ENCODE data around the gene BEX1. TPM values are rescaled to one million over a fixed set of nuclear protein-coding genes. Genes with fewer than 3 reads are reported as not detected.

BEX1 gene
- total RNA-seq, 1 experiment from 2014 or later: not detected

DNA sequence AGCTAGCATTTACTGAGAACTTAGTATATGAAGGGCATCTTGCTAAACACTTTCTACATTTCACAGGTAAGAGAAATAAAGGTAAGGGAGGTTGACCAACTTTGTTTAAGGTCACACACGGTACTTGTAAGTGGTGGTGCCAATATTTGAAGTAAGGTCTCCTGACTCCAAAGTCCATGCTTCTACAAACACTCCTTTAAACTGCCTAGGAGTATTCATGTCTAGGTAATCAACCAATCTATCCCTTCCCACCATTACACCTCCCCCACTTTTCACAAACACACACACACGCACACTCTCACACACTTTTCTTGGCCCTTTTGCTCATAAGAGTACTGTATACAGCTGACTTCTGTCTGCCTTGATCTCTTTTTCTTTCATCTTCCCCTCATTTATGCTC, 7.1 kb downstream of the BEX1 start:
- H3K4me1 ChIP-seq (ENCODE audit: control insufficient read depth in 1 of 2, insufficient read depth in 2 of 2, low read length in 2 of 2): no peaks in the 10 kb centered on the region
- H4K20me1 ChIP-seq (ENCODE audit: insufficient read depth): no peaks in the 10 kb centered on the region
- H3K4me3 ChIP-seq (replicated peaks in 1 of 2; ENCODE audit: low read depth in 1 of 2, low read length in 2 of 2): no peak overlapping the region
- CTCF ChIA-PET: no interaction called here
- H3K9me2 ChIP-seq (ENCODE audit: insufficient read depth): no peaks in the 10 kb centered on the region
- H3K9ac ChIP-seq (ENCODE audit: low read length): no peak overlapping the region
- intact Hi-C loops (cut with micrococcal nuclease): no loop called here
- TF ChIP-seq JUND (IDR thresholded peaks at IDR 0.05) (no peak), CTCF (IDR thresholded peaks at IDR 0.05 in 2 of 3, conservative IDR thresholded peaks at IDR 0.05 in 1 of 3; ENCODE audit: borderline replicate concordance in 1 of 3, insufficient read depth in 1 of 3, low read depth in 2 of 3, low read length in 2 of 3) (no peak), POLR2AphosphoS5 (IDR thresholded peaks at IDR 0.05; ENCODE audit: low read depth, low read length) (no peak)
- H2AFZ ChIP-seq (ENCODE audit: low read depth, low read length, poor library complexity, severe bottlenecking): no peak overlapping the region
- RAD21 ChIA-PET (ENCODE audit: low non-redundant PET in 1 of 2, low total read pairs in 2 of 2, uncharacterized antibody in 2 of 2, unreplicated experiment in 2 of 2): no interaction called here
- POLR2A ChIA-PET: no interaction called here
- ATAC-seq (no peak), DNase-seq (ENCODE audit: low read depth, low spot score) (no peak)
- BruUV-seq (replicated peaks): no TSS peak
- H3K4me2 ChIP-seq (ENCODE audit: low read length): no peak overlapping the region
- no peak overlapping the region for H3K27ac ChIP-seq (ENCODE audit: low read depth, low read length)
- H3K36me3 ChIP-seq (ENCODE audit: control insufficient read depth in 1 of 2, insufficient read depth in 2 of 2, low read length in 2 of 2): no peaks in the 10 kb centered on the region
- no peaks in the 10 kb centered on the region for H3K9me3 ChIP-seq (ENCODE audit: control insufficient read depth in 1 of 2, insufficient read depth in 1 of 2, low read depth in 1 of 2, low read length in 2 of 2)
- H3K27me3 ChIP-seq (ENCODE audit: insufficient read depth, low read length): no peaks in the 10 kb centered on the region
- H3K79me2 ChIP-seq (ENCODE audit: insufficient read depth, low read length): no peaks in the 10 kb centered on the region

DNA sequence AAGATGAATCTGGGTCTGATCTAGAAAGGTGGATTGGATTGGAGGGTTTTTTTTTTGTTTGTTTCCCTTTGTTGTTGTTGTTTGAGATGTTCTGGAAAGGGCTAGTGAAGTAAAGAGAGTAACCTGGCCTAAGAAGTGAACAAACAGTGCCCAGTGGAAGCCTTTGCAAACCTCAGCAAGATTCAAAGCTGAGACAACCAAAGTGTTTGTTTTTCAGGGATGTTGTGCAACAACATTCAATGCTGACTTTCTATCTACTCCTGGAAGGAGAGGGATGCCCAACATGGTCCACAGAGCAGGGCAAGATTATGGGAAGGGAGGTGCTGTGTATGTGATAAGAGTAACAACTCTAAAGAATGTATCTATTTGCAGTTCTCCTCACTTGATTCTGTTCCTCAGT, 11.3 kb downstream of the BEX1 start:
- Histone ChIP-seq H4K20me1 (ENCODE audit: insufficient read depth) (no peaks in the 10 kb centered on the region), H3K27me3 (ENCODE audit: insufficient read depth, low read length) (no peaks in the 10 kb centered on the region), H3K9me2 (ENCODE audit: insufficient read depth) (no peaks in the 10 kb centered on the region), H3K4me1 (ENCODE audit: control insufficient read depth in 1 of 2, insufficient read depth in 2 of 2, low read length in 2 of 2) (no peaks in the 10 kb centered on the region), H3K9me3 (ENCODE audit: control insufficient read depth in 1 of 2, insufficient read depth in 1 of 2, low read depth in 1 of 2, low read length in 2 of 2) (no peaks in the 10 kb centered on the region), H3K36me3 (ENCODE audit: control insufficient read depth in 1 of 2, insufficient read depth in 2 of 2, low read length in 2 of 2) (no peaks in the 10 kb centered on the region), H3K79me2 (ENCODE audit: insufficient read depth, low read length) (no peaks in the 10 kb centered on the region), H2AFZ (ENCODE audit: low read depth, low read length, poor library complexity, severe bottlenecking) (no peak overlapping the region), H3K9ac (ENCODE audit: low read length) (no peak overlapping the region), H3K4me2 (ENCODE audit: low read length) (no peak overlapping the region), H3K4me3 (replicated peaks in 1 of 2; ENCODE audit: low read depth in 1 of 2, low read length in 2 of 2) (no peak overlapping the region), H3K27ac (ENCODE audit: low read depth, low read length) (no peak overlapping the region)
- BruUV-seq (replicated peaks): no TSS peak
- ChIA-PET RAD21 (ENCODE audit: low non-redundant PET in 1 of 2, low total read pairs in 2 of 2, uncharacterized antibody in 2 of 2, unreplicated experiment in 2 of 2) (no interaction called here), POLR2A (no interaction called here), CTCF (no interaction called here)
- TF ChIP-seq, protein P1, sequence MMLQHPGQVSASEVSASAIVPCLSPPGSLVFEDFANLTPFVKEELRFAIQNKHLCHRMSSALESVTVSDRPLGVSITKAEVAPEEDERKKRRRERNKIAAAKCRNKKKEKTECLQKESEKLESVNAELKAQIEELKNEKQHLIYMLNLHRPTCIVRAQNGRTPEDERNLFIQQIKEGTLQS (IDR thresholded peaks at IDR 0.05): no peak
- TF ChIP-seq ZNF274 (IDR thresholded peaks at IDR 0.05; ENCODE audit: low read depth, low read length) (no peak), CEBPB (IDR thresholded peaks at IDR 0.05; ENCODE audit: low read depth) (no peak), ZBTB33 (IDR thresholded peaks at IDR 0.05; ENCODE audit: extremely low read depth, insufficient replicate concordance, low read length) (no peak), SIN3A (IDR thresholded peaks at IDR 0.05; ENCODE audit: low read depth) (no peak), MAX (IDR thresholded peaks at IDR 0.05) (no peak), EZH2phosphoT487 (IDR thresholded peaks at IDR 0.05; ENCODE audit: borderline replicate concordance) (no peak), EGR1 (IDR thresholded peaks at IDR 0.05; ENCODE audit: low read depth) (no peak), ELF1 (IDR thresholded peaks at IDR 0.05; ENCODE audit: borderline replicate concordance, low read depth) (no peak), POLR2A (IDR thresholded peaks at IDR 0.05; ENCODE audit: borderline replicate concordance, extremely low read depth, insufficient read depth, insufficient read length) (no peak), EZH2 (IDR thresholded peaks at IDR 0.05) (no peak), TCF7L2 (IDR thresholded peaks at IDR 0.05; ENCODE audit: borderline replicate concordance, extremely low read depth, insufficient read depth, insufficient read length) (no peak), SRF (IDR thresholded peaks at IDR 0.05; ENCODE audit: low read depth) (no peak), FOSL1 (IDR thresholded peaks at IDR 0.05; ENCODE audit: low read depth) (no peak)
- intact Hi-C loops (cut with micrococcal nuclease): no loop called here
- DNase-seq (ENCODE audit: low read depth, low spot score): no peak
- no peak for ATAC-seq

Data from HCT116 (cell line).